ENCODE measurements around the gene TMEM258.

TMEM258 gene

GRCh38 chr11:61757213-61757862 lies 35.1 kb downstream of the TMEM258 start:
- DNase-seq (ENCODE audit: low read depth in 2 of 2) = no peak

- DNase-seq (ENCODE audit: low read depth in 2 of 2) = peak in 1 of 2 donors; percentile 51
These were observed 35.8 kb downstream of the TMEM258 start for GRCh38 chr11:61756452-61757212.

GRCh38 chr11:61756147-61756451 lies 36.3 kb downstream of the TMEM258 start:
- DNase-seq (ENCODE audit: low read depth in 2 of 2) = no peak

- no peak for DNase-seq (ENCODE audit: low read depth in 2 of 2)
These were observed 37.6 kb downstream of the TMEM258 start for GRCh38 chr11:61754534-61755482.

- no peak for DNase-seq (ENCODE audit: low read depth in 2 of 2)
These were observed 38.7 kb downstream of the TMEM258 start for GRCh38 chr11:61753672-61754071.

GRCh38 chr11:61752925-61753521 lies 39.4 kb downstream of the TMEM258 start:
- no peak for DNase-seq (ENCODE audit: low read depth in 2 of 2)

GRCh38 chr11:61752117-61752924 lies 40.1 kb downstream of the TMEM258 start, which contains the start of gene MYRF:
Gene MYRF (plus strand): TSS chr11:61752636. CDS start chr11:61752745, 109 bp downstream.
- peak in 1 of 2 donors; percentile 43 for DNase-seq (ENCODE audit: low read depth in 2 of 2)

- DNase-seq (ENCODE audit: low read depth in 2 of 2) = no peak
These were observed 41.0 kb downstream of the TMEM258 start for GRCh38 chr11:61751384-61751783.

GRCh38 chr11:61750631-61751273 lies 41.6 kb downstream of the TMEM258 start:
- DNase-seq (ENCODE audit: low read depth in 2 of 2) = no peak

- no peak for DNase-seq (ENCODE audit: low read depth in 2 of 2)
These were observed 42.7 kb downstream of the TMEM258 start for GRCh38 chr11:61749591-61750217.

- no peak for DNase-seq (ENCODE audit: low read depth in 2 of 2)
These were observed 44.5 kb downstream of the TMEM258 start for GRCh38 chr11:61747967-61748285.

- DNase-seq (ENCODE audit: low read depth in 2 of 2) = no peak
These were observed 45.0 kb downstream of the TMEM258 start for GRCh38 chr11:61747192-61747966.

GRCh38 chr11:61746442-61747191 lies 45.8 kb downstream of the TMEM258 start:
- no peak for DNase-seq (ENCODE audit: low read depth in 2 of 2)

GRCh38 chr11:61745781-61746441 lies 46.5 kb downstream of the TMEM258 start:
- DNase-seq (ENCODE audit: low read depth in 2 of 2) = no peak

GRCh38 chr11:61744609-61745156 lies 47.7 kb downstream of the TMEM258 start:
- DNase-seq (ENCODE audit: low read depth in 2 of 2) = no peak

- no peak for DNase-seq (ENCODE audit: low read depth in 2 of 2)
These were observed 48.2 kb downstream of the TMEM258 start for GRCh38 chr11:61744181-61744580.

GRCh38 chr11:61743486-61744095 lies 48.8 kb downstream of the TMEM258 start:
- DNase-seq (ENCODE audit: low read depth in 2 of 2) = no peak
